GM19193 (cell line): Measurements from ENCODE around the gene LENG1.

Experiments
- POLR2A ChIP-seq: IDR thresholded peaks from 4 replicates; pipeline ENCODE4 v1.6.1; 2011; ENCODE audit not compliant: insufficient read depth, insufficient read length; ENCODE audit errors: extremely low read depth

The LENG1 gene

GRCh38 chr19:54173951-54174834 lies 14.7 kb upstream of the LENG1 start:
- TF ChIP-seq POLR2A = no peak

DNA sequence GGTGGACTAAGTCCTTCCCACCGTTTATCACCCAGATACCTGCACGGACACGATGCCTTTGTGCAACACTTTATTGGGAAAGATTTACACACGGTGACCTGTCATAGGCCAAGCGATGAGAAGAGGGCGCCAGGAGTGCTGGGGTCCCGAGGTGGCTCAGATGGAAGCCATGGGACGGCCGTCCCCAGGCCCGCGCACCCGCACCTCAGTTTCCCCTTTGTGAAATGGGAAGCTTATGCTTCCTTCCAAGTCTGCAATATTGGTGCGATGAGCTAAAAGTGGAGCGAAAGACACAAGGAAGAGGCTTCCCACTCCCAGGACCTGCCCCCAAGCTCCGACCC lies 13.8 kb upstream of the LENG1 start:
- no peak for TF ChIP-seq POLR2A

- no peak for TF ChIP-seq POLR2A
These were observed 13.2 kb upstream of the LENG1 start, which contains the start of gene TMC4 for GRCh38 chr19:54172471-54173358. Gene TMC4, minus strand, starts transcription at chr19:54173160. Its CDS starts 43 bp downstream, at chr19:54173117.

DNA sequence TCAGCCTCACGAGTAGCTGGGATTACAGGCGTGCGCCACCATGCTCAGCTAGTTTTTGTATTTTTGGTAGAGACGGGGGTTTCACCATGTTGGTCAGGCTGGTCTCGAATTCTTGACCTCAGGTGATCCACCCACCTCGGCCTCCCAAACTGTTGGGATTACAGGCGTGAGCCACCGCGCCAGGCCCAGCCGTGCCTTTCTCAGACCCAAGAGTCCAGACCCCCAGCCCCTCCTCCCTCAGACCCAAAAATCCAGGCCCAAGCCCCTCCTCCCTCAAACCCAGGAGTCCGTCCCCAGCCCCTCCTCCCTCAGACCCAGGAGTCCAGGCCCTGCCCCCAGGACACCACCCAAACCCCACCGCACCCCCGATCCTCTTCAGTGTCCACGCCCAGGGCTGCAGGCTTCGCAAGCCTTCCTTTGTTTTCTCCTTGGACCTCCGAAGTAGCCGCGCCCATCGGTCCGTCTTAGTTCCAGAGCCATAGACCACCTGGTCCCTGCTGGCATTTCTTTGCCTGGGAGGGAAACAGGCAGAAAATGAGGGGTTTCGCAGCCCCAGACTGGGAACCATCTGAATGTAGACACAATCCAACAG lies 9.7 kb upstream of the LENG1 start:
- TF ChIP-seq POLR2A = no peak

- no peak for TF ChIP-seq POLR2A
These were observed 8.8 kb upstream of the LENG1 start for GRCh38 chr19:54168174-54168917.

- TF ChIP-seq POLR2A = no peak
These were observed 5.7 kb upstream of the LENG1 start for GRCh38 chr19:54165222-54165621.

DNA sequence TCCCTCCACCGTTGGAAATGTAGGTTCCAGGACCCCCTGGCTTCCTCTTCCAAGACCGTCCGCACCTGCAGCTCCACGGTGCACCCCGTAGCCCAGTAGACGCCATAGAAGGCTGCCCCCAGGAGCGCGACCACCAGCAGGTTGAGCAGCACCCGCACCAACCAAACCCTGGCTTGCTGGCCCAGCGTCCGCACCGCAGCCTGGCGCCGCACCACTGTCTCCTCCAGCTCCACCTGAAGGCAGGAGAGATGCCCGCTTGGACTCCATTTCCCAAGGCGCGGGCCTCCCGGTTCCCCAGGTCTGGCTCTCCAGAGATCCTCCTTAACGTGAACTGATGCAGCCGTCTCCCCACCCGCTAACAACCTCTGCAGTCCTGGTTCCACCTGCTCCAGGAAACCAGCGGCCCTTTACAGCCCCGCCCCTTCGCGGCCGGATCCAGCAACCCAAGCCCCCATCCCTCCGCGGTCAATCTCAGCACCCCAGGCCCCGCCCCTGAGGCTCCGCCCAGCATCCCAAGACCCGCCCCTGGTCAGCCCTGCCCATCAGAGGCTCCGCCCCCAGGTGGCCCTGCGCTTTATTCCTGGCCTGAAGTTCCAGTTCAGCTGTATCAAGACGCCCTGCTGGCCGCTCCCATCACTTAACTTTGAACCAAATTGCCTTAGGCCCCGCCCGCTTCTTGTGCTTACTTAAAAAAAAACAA lies 5.0 kb upstream of the LENG1 start:
- no peak for TF ChIP-seq POLR2A

- TF ChIP-seq POLR2A = no peak
These were observed 3.4 kb upstream of the LENG1 start for GRCh38 chr19:54162884-54163283.

DNA sequence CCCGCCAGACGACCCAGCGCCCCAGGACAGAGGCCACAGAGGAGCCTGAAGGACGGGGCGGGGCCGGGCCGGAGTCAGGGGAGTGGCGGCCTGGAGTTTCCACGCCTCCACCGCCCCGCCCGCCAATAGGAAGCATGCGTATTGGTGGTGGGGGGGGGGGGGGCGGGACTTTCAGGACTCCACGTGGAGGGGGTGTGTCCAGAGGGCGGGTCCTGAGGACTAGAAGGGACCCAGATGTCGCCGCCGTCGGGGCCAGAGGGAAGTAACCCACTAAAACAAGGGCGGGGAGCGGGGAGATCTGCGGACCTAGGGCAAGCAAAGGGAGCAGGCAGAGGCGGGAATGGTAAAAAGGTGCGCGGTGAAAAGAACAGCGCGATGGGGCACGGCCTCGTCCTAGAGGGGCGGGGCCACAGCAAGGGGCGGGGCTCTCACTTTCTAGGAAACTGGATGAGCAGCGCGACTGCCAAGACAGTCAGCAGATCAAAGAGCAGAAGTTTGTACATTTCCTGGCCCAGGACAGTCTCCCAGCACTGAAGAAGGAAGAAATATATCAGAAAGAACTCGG lies 2.8 kb upstream of the LENG1 start:
- no peak for TF ChIP-seq POLR2A

DNA sequence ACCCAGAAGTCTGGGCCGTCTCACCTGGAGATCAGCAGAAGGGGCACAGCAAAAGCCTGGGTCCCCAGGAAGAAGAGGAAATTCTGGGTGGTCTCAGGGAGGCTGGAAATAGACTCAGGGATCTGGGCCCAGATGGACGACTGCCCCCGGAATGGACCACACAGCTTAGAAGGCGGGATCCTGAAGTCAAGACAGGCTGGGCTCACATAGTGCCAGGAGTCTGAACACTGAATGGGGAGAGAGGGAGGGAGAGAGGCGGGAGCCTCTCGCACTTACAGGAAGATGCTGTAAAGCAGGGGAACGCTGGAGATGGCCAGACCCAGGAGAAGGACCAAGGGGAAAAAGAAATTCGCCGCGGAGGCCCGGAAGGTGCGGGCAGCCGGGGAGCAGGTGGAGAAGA lies 1.3 kb upstream of the LENG1 start:
- no peak for TF ChIP-seq POLR2A

GRCh38 chr19:54160182-54160811 lies 776 bp upstream of the LENG1 start:
- TF ChIP-seq POLR2A = no peak

GRCh38 chr19:54158812-54159351 lies 639 bp downstream of the LENG1 start:
- no peak for TF ChIP-seq POLR2A

- TF ChIP-seq POLR2A = no peak
These were observed 2.6 kb downstream of the LENG1 start for GRCh38 chr19:54156953-54157352.
